SU-DHL-6 (cell line): ENCODE results near the gene RNF14.

Experiments
- H2AFZ ChIP-seq: fragments of 200-600 bp; sonication (generic); 2 replicates; pipeline ENCODE4 v1.6.1; 2014; ENCODE audit warnings: low read depth, mild to moderate bottlenecking, moderate library complexity, mixed read lengths, antibody characterized with exemption, low read length; ENCODE audit not compliant: severe bottlenecking
- H3F3A ChIP-seq: fragments of 200-600 bp; shearing (Covaris generic); 2 replicates; pipeline ENCODE4 v1.6.0; 2016; ENCODE audit warnings: antibody characterized with exemption, mild to moderate bottlenecking; ENCODE audit not compliant: insufficient read depth
- H3K27ac ChIP-seq: fragments of 200-600 bp; sonication (generic); 2 replicates; pipeline ENCODE4 v1.5.1; 2016; ENCODE audit warnings: low read depth, mild to moderate bottlenecking, low read length, moderate library complexity, mixed read lengths
- H3K27me3 ChIP-seq: fragments of 200-600 bp; sonication (generic), shearing (Covaris generic); 2 replicates; pipeline ENCODE4 v1.6.0; 2014; ENCODE audit warnings: mild to moderate bottlenecking, low read length
- H3K36me3 ChIP-seq: fragments of 200-600 bp; sonication (generic); 2 replicates; pipeline ENCODE4 v1.6.1; 2014; ENCODE audit warnings: mild to moderate bottlenecking, low read length, mixed read lengths
- H3K4me2 ChIP-seq: fragments of 300-600, 200-600 bp; shearing (Covaris generic), sonication (generic); 2 replicates; pipeline ENCODE4 v1.6.0; 2014; ENCODE audit warnings: low read length, low read depth, mild to moderate bottlenecking; ENCODE audit not compliant: poor library complexity, severe bottlenecking
- H3K4me3 ChIP-seq: fragments of 200-600 bp; sonication (generic); 2 replicates; pipeline ENCODE4 v1.5.1; 2014; ENCODE audit warnings: antibody characterized with exemption, low read length, mild to moderate bottlenecking, mixed read lengths; ENCODE audit not compliant: insufficient read depth, poor library complexity, severe bottlenecking
- H3K79me2 ChIP-seq: fragments of 200-600 bp; sonication (generic); 2 replicates; pipeline ENCODE4 v1.6.1; 2014; ENCODE audit warnings: mild to moderate bottlenecking, low read length, moderate library complexity; ENCODE audit not compliant: insufficient read depth
- H3K9ac ChIP-seq: fragments of 200-600 bp; sonication (generic); 2 replicates; pipeline ENCODE4 v1.7.0; 2014; ENCODE audit warnings: mild to moderate bottlenecking, low read length
- H3K9me2 ChIP-seq: fragments of 200-600 bp; sonication (generic); replicated peaks from 2 replicates; pipeline ENCODE4 v1.6.1; 2014; ENCODE audit warnings: low read length; ENCODE audit not compliant: insufficient read depth
- H3K9me3 ChIP-seq: fragments of 200-600 bp; sonication (generic); 2 replicates; pipeline ENCODE4 v1.6.1; 2014; ENCODE audit warnings: low read length, mixed read lengths; ENCODE audit not compliant: insufficient read depth
- H4K20me1 ChIP-seq: fragments of 200-600 bp; sonication (generic); 2 replicates; pipeline ENCODE4 v1.6.1; 2014; ENCODE audit warnings: low read depth, mild to moderate bottlenecking, antibody characterized with exemption, low read length, moderate library complexity, mixed read lengths
- EZH2phosphoT487 ChIP-seq: fragments of 200-600 bp; sonication (generic), shearing (Covaris generic); conservative IDR thresholded peaks from 2 replicates; pipeline ENCODE4 v1.6.1; 2018; ENCODE audit warnings: mild to moderate bottlenecking, antibody characterized with exemption, low read length, moderate library complexity, mixed read lengths
- TF ChIP-seq, protein P1 (sequence below): fragments of 200-600 bp; sonication (generic); IDR thresholded peaks from one replicate; pipeline ENCODE4 v1.5.1; 2017; ENCODE audit warnings: antibody characterized with exemption, mild to moderate bottlenecking, low read length, moderate library complexity; ENCODE audit not compliant: insufficient read depth, poor library complexity, severe bottlenecking

RNF14 gene

DNA sequence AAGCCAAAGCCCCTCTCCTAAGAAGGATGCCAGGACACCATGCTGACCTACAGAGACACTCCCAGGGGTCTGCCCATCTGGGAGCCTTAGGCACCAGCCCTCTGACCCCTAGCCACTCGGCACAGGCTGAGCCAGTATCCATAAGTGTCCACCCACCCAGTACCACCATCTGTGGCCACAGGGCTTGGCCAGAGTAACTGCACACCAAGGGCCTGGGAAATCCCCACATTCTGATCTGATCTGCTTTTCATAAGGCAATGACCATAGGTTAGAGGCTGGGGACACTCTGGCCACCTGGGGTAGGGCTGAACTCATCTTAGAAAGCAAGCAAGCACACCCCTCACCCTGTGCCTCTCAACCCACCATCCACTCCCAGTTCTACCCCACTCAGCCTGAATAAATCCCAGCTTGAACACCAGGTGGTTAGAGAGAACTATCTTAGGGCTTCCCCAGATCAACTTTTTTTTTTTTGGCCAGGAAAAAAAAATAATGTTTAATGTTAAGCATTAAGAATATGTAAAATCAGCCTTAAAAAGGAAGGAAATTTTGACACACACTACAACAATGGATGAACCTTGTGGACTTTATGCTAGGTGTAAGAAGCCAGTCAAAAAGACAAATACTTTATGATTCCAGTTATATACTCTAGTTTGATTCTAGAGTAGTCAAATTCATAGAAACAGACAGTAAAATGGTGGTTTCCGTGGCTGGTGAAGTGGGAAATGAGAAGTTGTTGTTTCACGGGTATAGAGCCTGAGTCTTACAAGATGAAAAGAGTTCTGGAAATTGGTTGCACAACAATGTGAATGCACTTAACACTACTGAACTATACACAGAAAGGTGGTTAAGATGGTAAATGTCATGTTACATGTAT, 37.7 kb downstream of the RNF14 start:
- H4K20me1 ChIP-seq: no peaks in the 10 kb centered on the region
- H2AFZ ChIP-seq: no peak overlapping the region
- no peaks in the 10 kb centered on the region for H3K27me3 ChIP-seq
- no peak overlapping the region for H3K9ac ChIP-seq
- H3K79me2 ChIP-seq: no peaks in the 10 kb centered on the region
- no peaks in the 10 kb centered on the region; the same call in 1 of the 2 replicates for H3F3A ChIP-seq
- H3K9me3 ChIP-seq: no peaks in the 10 kb centered on the region
- no peak overlapping the region for H3K27ac ChIP-seq
- no peak overlapping the region for H3K4me3 ChIP-seq
- TF ChIP-seq EZH2phosphoT487: no peak
- TF ChIP-seq, protein P1, sequence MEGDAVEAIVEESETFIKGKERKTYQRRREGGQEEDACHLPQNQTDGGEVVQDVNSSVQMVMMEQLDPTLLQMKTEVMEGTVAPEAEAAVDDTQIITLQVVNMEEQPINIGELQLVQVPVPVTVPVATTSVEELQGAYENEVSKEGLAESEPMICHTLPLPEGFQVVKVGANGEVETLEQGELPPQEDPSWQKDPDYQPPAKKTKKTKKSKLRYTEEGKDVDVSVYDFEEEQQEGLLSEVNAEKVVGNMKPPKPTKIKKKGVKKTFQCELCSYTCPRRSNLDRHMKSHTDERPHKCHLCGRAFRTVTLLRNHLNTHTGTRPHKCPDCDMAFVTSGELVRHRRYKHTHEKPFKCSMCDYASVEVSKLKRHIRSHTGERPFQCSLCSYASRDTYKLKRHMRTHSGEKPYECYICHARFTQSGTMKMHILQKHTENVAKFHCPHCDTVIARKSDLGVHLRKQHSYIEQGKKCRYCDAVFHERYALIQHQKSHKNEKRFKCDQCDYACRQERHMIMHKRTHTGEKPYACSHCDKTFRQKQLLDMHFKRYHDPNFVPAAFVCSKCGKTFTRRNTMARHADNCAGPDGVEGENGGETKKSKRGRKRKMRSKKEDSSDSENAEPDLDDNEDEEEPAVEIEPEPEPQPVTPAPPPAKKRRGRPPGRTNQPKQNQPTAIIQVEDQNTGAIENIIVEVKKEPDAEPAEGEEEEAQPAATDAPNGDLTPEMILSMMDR: no peak
- no peaks in the 10 kb centered on the region for H3K36me3 ChIP-seq
- H3K9me2 ChIP-seq: no peaks in the 10 kb centered on the region
- no peak overlapping the region for H3K4me2 ChIP-seq

DNA sequence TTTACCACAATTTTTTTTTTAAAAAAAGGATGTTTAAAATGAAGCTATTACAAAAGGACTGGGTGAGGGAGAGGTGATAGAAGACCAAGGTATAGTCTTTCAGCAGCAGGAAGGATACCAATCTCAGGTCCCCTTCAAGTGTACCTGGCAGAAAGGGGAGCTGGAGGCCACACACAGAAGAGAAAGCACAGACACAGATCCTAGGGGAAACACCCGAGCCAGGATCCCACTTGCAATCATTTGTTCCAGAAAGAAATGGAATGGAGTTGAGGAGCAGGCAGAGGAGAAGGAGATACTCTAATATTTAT, 38.3 kb downstream of the RNF14 start:
- Histone ChIP-seq H3K9ac (no peak overlapping the region), H3K4me3 (no peak overlapping the region), H2AFZ (no peak overlapping the region), H3K79me2 (no peaks in the 10 kb centered on the region), H3K9me3 (no peaks in the 10 kb centered on the region), H3K27me3 (no peaks in the 10 kb centered on the region), H3K4me2 (no peak overlapping the region), H3F3A (no peaks in the 10 kb centered on the region), H3K9me2 (no peaks in the 10 kb centered on the region), H3K27ac (no peak overlapping the region), H4K20me1 (no peaks in the 10 kb centered on the region), H3K36me3 (no peaks in the 10 kb centered on the region)
- TF ChIP-seq, protein P1: no peak
- no peak for TF ChIP-seq EZH2phosphoT487

DNA sequence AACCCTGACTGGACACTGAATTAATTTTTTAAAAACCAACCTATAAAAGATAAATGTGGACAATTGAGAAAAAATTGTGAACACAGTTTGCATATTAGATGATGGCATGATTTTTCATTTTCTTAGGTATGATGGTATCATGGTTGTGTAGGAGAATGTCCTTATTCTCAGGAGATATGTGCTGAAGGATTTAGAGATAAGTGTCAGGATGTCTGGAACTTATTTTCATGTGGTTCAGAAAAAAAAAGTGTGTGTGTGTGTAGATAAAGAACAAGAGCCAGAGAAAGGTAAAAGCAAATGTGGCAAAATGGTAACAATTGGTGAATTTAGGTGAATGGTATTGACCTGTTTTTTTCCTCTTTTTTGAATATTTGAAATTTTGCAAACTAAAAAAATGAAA, 39.9 kb downstream of the RNF14 start:
- H3K4me3 ChIP-seq: no peak overlapping the region
- H4K20me1 ChIP-seq: no peaks in the 10 kb centered on the region
- no peaks in the 10 kb centered on the region for H3K36me3 ChIP-seq
- no peak overlapping the region for H3K9ac ChIP-seq
- H3K27me3 ChIP-seq: no peaks in the 10 kb centered on the region
- H3F3A ChIP-seq: no peaks in the 10 kb centered on the region
- H3K27ac ChIP-seq: no peak overlapping the region
- H3K9me3 ChIP-seq: no peaks in the 10 kb centered on the region
- H3K4me2 ChIP-seq: no peak overlapping the region
- no peak overlapping the region for H2AFZ ChIP-seq
- TF ChIP-seq, protein P1: no peak
- TF ChIP-seq EZH2phosphoT487: no peak
- no peaks in the 10 kb centered on the region for H3K79me2 ChIP-seq
- no peaks in the 10 kb centered on the region for H3K9me2 ChIP-seq
